GM21367 (cell line): Measurements from ENCODE around the gene RABGAP1.

Experiments
- ATAC-seq: cut with Tn5 transposase; IDR thresholded peaks from one replicate; pipeline ENCODE4 v1.9.1; 2021; ENCODE audit not compliant: unreplicated experiment

Gene RABGAP1

DNA sequence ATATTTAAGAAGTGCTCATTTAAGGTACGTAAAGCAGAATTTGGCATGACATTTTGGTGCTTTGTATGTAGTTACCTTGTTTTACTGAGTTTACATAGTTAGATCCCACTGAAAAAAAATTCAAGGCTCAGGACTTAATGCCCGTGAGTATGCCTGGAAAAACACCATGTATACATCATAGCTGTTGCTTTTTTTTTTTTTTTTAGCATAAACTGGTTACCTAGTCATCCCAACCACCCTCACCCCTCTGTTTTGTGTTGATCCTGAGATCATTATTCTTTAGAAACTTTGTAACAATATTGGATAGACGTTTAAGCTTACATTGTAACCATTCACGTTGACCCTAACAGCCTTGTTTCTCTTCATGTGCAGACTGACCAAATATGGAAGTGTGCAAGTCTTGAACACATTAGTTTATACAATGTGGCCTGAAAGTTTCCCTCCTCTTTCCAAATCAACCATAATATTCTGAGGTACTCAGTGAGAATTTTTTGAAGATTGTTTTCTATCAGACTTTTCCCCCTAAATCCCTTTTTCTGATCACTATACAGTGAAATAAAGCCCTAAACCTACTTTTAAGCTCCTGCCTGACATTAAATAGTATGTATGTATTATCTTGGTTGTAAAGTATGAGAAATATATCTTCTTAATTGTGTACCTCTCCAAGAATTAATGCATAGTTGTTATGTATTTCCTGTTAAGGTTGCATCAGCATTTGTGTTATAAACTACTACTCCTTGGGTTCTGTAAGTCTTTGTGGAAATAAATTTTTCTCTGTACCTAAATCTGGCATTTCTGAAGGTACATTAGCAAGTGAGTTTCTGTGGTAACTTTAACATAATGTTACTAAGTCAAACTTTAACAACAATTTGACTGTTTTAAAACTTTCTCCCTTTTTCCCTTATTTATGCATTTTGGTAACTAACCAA is 4.4 kb downstream of the RABGAP1 start:
- no peak for ATAC-seq

DNA sequence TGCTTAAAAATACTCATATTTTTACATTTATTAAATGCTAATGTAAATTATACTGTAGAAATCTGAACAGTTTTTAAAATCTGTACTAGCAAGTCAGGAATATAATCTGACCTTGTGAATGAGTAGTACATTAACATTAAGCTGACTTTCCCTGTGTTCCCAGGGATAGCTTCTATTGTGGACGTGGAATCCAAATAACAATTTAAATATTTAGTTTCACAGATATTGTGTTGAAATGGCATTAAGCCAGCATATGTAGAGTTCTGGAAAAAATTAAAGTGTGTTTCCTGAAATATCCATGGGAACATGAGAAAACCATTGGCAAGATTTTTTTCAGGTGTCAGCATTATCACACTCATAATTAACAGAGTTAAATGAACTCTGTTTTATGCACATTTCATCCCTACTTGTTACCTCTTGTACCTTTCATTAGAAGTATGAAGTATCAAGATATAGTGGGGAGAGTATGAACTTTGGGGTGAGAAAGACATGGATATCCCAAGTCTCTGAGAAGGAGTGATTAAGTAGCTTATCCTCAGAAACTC is 5.7 kb downstream of the RABGAP1 start:
- ATAC-seq: no peak

GRCh38 chr9:122948313-122948712 is 7.5 kb downstream of the RABGAP1 start:
- ATAC-seq: no peak

- no peak for ATAC-seq
These were observed 8.9 kb downstream of the RABGAP1 start for GRCh38 chr9:122949696-122950095.

DNA sequence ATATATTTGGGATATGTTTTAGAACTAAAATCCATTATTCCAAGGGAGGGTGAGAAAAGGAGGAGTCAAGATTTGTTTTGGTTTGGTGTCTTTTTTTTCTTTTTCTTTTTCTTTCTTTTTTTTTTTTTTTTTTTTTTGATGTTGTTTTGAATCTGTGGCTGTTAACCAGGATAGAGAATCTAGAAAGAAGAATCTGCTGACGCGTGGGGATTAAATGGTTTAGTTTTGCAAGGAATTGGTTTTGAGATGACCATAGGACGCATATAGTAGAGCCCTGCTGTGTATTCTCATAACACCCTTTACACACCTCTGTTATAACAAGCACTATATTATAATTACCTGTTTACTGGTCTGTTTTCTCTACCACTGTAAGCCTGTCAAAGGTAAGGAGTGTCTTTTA is 9.4 kb downstream of the RABGAP1 start:
- ATAC-seq: no peak

DNA sequence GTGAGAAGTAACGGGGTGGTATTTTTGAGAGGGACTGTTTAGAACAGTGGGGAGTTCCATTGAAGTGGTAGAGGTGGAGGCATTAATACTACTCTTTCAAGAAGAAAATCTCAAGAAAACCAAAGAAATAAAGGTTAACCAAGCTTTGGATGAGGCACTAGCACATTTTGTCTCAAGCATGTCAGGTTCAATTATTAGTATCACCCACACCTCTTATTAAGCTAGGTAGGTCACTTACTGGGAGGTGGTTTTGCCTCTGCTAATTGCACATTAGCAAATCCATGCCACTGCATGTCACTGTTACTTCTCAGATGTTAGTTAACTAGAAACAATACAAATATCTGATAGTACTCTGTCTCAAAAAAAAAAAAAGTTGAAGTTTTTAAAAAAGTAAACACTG is 10.2 kb downstream of the RABGAP1 start:
- no peak for ATAC-seq

DNA sequence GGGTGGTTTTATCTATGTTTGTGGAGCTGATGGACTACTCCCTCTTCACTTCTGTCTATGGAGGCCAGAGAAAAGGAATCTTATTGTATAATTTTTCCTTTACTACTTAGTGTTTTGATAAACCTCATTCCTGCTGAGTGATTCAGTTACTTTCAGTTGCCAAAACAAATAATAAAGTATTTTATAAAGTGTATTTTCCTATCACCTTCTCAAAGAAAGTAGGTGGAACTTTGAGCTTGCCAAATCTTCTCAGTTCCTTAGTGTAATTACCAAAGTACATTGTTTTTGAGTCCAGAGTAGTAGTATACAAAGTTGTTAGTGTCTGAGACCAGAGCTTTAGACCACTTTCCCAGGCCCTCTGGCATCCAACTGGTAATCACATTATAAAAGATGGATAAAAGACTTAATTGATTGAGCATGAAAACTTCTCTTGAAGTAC is 13.5 kb downstream of the RABGAP1 start:
- ATAC-seq: no peak

DNA sequence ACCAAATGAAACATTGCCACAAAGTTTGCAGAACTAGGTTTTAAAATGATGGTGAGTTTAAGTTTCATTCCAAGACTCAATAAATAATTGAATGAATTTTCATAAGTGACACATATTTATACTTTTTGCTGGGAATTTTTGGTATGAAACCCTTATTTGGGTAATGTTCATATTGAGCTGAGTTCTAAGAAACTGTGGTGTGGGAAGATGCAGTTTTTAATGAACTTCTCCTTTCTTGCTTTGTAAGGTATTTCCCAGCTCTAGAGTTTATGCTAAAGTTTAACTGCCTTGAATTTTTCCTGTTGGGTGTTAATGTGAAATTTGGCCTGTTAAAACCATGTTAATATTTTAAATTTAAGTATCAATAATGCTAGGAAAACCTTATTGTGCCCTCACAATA is 15.1 kb downstream of the RABGAP1 start:
- ATAC-seq: no peak

DNA sequence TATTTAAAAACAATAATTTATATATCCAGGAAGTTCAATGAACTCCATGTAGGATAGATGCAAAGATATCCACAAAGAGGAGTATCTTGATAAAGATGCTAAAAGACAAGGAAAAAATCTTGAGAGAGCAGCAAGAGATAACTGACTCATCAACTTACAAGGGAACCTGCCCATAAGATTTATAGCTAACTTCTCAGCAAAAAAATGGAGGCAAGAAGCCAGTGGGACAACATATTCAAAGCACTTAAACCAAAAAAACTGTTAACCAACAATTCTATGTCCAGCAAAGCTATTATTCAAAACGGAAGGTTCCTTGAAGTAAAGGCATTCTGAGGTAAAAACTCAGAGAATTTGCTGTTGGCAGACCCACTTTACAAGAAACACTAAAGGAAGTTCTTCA is 20.3 kb downstream of the RABGAP1 start:
- no peak for ATAC-seq

- ATAC-seq: no peak
These were observed 34.4 kb downstream of the RABGAP1 start for GRCh38 chr9:122975196-122975595.

- ATAC-seq: no peak
These were observed 37.8 kb downstream of the RABGAP1 start for GRCh38 chr9:122978601-122979000.

- no peak for ATAC-seq
These were observed 45.2 kb downstream of the RABGAP1 start for GRCh38 chr9:122986010-122986409.

GRCh38 chr9:122988141-122988540 is 47.3 kb downstream of the RABGAP1 start:
- ATAC-seq: no peak

DNA sequence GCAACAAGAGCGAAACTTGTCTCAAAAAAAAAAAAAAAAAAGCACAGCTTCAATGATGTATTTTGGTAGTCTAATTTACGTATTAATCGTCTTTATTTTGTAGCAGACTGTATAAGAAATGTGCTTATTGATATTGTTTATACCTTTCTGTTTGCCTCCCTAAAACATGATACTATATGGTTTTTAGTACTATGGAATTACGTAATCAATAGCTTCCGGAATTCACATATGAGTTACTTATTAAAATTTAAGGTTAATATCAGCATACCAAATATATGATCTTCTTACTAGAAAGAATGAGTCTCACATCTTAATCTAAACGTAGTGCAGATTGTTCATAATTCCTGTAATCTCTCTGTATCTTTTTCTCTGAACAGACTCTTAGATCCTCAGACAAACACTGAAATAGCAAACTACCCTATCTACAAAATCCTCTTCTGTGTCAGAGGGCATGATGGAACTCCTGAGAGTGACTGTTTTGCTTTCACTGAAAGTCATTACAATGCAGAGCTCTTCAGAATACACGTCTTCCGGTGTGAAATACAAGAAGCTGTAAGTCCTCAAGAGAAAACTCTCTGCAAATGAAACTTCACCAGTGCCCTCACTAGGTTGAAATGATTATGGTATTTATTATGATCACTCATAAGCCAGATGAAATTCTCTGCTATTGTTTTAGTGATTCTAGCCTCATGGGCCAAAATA is 48.3 kb downstream of the RABGAP1 start:
- ATAC-seq: peak; percentile 61

- ATAC-seq: no peak
These were observed 50.6 kb downstream of the RABGAP1 start for GRCh38 chr9:122991370-122991830.

- no peak for ATAC-seq
These were observed 55.8 kb downstream of the RABGAP1 start for GRCh38 chr9:122996586-122996985.

DNA sequence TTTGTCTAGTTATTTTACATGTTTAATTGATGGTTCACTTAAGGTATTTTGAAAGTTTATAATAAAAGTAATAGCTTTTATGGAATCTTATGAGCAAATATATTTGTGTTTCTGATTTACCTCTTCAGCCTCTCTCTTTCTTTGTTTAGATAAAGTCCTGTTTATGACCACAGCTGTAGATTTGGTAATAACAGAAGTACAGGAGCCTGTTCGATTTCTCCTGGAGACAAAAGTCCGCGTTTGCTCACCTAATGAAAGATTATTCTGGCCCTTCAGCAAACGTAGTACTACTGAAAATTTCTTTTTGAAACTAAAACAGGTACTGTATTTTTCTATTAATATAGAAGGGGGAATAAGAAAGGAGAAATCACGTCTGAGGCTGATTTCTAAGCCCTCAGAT is 57.6 kb downstream of the RABGAP1 start:
- no peak for ATAC-seq

GRCh38 chr9:123000371-123001068 is 59.7 kb downstream of the RABGAP1 start:
- ATAC-seq: no peak

DNA sequence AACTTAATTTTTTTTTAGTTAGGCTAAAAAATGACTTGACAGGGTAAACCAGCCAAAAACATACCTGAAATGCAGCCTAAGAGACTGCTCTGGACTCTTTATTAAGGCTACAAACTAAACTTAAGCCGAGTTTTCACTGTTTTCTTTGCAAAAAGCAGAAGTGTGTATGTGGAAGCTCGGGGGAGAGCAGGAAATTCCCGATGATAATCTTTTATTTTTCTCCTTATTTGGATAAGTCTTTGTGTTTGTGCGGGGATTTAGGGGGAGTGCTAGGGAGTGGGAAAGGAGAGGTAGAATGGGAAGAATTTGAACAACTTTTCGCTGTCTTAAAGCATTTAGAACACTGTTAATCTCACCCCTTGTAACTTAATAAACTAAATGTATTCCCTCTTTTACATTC is 61.9 kb downstream of the RABGAP1 start:
- ATAC-seq: no peak

DNA sequence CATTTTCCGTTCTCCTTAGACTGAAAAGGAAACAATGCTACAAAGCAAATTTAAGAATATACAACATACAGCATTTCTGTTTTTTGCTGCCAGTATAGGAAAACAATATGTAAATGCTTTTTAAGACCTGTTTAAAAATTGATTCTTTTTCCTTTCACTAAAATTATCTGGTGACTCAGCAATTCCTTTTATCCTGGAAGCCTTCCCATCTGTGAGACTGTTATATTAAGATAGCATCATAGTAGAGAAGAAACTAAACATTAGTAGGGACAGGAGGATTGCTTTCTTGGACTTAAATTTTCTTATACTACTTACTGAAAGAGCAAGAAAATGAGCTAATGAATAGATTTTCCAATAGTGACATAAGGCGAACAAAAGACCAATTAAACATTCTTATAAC is 62.6 kb downstream of the RABGAP1 start:
- no peak for ATAC-seq

DNA sequence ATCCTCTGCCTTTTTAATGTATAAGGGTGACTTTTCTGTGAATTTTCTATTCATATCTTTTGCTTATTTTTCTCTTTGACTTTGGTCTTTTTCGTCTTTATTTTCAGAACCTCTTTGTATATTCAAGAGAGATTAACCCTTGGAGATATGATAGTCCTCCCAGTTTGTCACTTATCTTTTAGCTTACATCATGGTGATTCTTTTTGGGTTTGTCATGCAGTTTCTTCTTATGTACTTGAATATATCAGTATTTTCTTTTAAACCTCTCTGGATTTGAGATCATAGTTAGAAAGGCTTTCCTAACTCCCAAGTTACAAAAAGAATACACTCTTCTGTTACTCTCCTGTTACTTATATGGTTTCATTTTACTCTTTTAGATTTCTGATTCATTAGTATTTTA is 65.1 kb downstream of the RABGAP1 start:
- ATAC-seq: no peak
